Right atrium auricular region (tissue), 2 donors: Measurements from ENCODE around the gene DAB2. TPM values are rescaled to one million over a fixed set of nuclear protein-coding genes. Genes with fewer than 3 reads are reported as not detected.

Experiments
- DNase-seq: peaks from one replicate; pipeline ENCODE4 v3.0.0-alpha.2; 2019; ENCODE audit warnings: low spot score
- H3K27ac ChIP-seq, 2 donors: fragments of 200-600 bp; sonication (generic); 1 replicate in 1 of 2; 2 replicates in 1 of 2; pipeline ENCODE4 v1.5.1; 2016 to 2019
- H3K27me3 ChIP-seq, 2 donors: fragments of 200-600 bp; sonication (generic); one replicate each; pipeline versions ENCODE4 v1.5.1 to v1.6.0; 2017 to 2019
- H3K36me3 ChIP-seq: fragments of 200-600 bp; sonication (generic); one replicate; pipeline ENCODE4 v1.5.1; 2016
- H3K4me1 ChIP-seq, 2 donors: fragments of 200-600 bp; sonication (generic); one replicate each; pipeline versions ENCODE4 v1.5.1 to v1.6.0; 2017 to 2019
- H3K4me3 ChIP-seq, 2 donors: fragments of 200-600 bp; sonication (generic); 1 replicate in 1 of 2; 2 replicates in 1 of 2; pipeline ENCODE4 v1.5.1; 2017 to 2019; ENCODE audit warnings: mild to moderate bottlenecking in 1 of 2, moderate library complexity in 1 of 2
- H3K9me3 ChIP-seq, 2 donors: fragments of 200-600 bp; sonication (generic); one replicate each; pipeline ENCODE4 v1.5.1; 2019
- CTCF ChIP-seq, 2 donors: fragments of 200-600 bp; sonication (generic); IDR thresholded peaks; one replicate each; pipeline ENCODE4 v1.5.1; 2019; ENCODE audit warnings: antibody characterized with exemption in 2 of 2
- total RNA-seq, 2 donors: library from RNA; depleted of rRNA; stranded (reverse); fragments of >200 nt; gene quantifications; one replicate each; pipeline ENCODE4 v1.1.0, GENCODE V29; 2016

Gene DAB2
- 10 to 100 TPM; 17.5 to 29.2 TPM for total RNA-seq

GRCh38 chr5:39424736-39425637 is at the start of gene DAB2:
Gene DAB2, minus strand, starts transcription at chr5:39424980. Its CDS starts 30,660 bp downstream, at chr5:39394320.
- H3K4me1 ChIP-seq: peaks cover 0 to 47% of the 10 kb centered on the region in 2 donors
- TF ChIP-seq CTCF (IDR thresholded peaks at IDR 0.05): peak in 1 of 2 donors; percentile 67
- peak within 1 kb of the TSS; percentile 79 to 86 for H3K27ac ChIP-seq
- H3K4me3 ChIP-seq: peak within 1 kb of the TSS; percentile 47 to 60
- H3K36me3 ChIP-seq: no peaks in the 10 kb centered on the region
- no peaks in the 10 kb centered on the region for H3K9me3 ChIP-seq
- DNase-seq: peak; percentile 91
- H3K27me3 ChIP-seq: no peaks in the 10 kb centered on the region

- Histone ChIP-seq H3K4me3 (no peak overlapping the region), H3K9me3 (no peaks in the 10 kb centered on the region), H3K4me1 (no peaks in the 10 kb centered on the region), H3K36me3 (no peaks in the 10 kb centered on the region), H3K27ac (no peak overlapping the region), H3K27me3 (no peaks in the 10 kb centered on the region)
- DNase-seq: no peak
- TF ChIP-seq CTCF (IDR thresholded peaks at IDR 0.05): no peak
Observed at GRCh38 chr5:39473156-39473775, 48.5 kb upstream of the DAB2 start.

GRCh38 chr5:39471836-39472508 is 47.2 kb upstream of the DAB2 start:
- no peaks in the 10 kb centered on the region for H3K36me3 ChIP-seq
- no peak for TF ChIP-seq CTCF (IDR thresholded peaks at IDR 0.05)
- H3K4me3 ChIP-seq: no peak overlapping the region
- no peak overlapping the region for H3K27ac ChIP-seq
- no peaks in the 10 kb centered on the region for H3K27me3 ChIP-seq
- H3K9me3 ChIP-seq: no peaks in the 10 kb centered on the region
- H3K4me1 ChIP-seq: no peaks in the 10 kb centered on the region
- DNase-seq: no peak

- H3K4me3 ChIP-seq: no peak overlapping the region
- TF ChIP-seq CTCF (IDR thresholded peaks at IDR 0.05): no peak
- DNase-seq: no peak
- H3K9me3 ChIP-seq: no peaks in the 10 kb centered on the region
- peak overlapping the region in 1 of 2 donors; percentile 4 for H3K27ac ChIP-seq
- H3K36me3 ChIP-seq: no peaks in the 10 kb centered on the region
- no peaks in the 10 kb centered on the region for H3K27me3 ChIP-seq
- no peaks in the 10 kb centered on the region for H3K4me1 ChIP-seq
Observed at GRCh38 chr5:39470811-39471210, 46.0 kb upstream of the DAB2 start.

GRCh38 chr5:39469777-39470415 is 45.1 kb upstream of the DAB2 start:
- no peaks in the 10 kb centered on the region for H3K36me3 ChIP-seq
- no peak for TF ChIP-seq CTCF (IDR thresholded peaks at IDR 0.05)
- H3K4me3 ChIP-seq: no peak overlapping the region
- no peak for DNase-seq
- H3K27ac ChIP-seq: no peak overlapping the region
- H3K9me3 ChIP-seq: no peaks in the 10 kb centered on the region
- H3K27me3 ChIP-seq: no peaks in the 10 kb centered on the region
- no peaks in the 10 kb centered on the region for H3K4me1 ChIP-seq
